GM19193 (cell line): ENCODE results near the gene LARGE1.

Experiments used
- POLR2A ChIP-seq: IDR thresholded peaks from 4 replicates; pipeline ENCODE4 v1.6.1; 2011; ENCODE audit not compliant: insufficient read depth, insufficient read length; ENCODE audit errors: extremely low read depth

LARGE1 gene

DNA sequence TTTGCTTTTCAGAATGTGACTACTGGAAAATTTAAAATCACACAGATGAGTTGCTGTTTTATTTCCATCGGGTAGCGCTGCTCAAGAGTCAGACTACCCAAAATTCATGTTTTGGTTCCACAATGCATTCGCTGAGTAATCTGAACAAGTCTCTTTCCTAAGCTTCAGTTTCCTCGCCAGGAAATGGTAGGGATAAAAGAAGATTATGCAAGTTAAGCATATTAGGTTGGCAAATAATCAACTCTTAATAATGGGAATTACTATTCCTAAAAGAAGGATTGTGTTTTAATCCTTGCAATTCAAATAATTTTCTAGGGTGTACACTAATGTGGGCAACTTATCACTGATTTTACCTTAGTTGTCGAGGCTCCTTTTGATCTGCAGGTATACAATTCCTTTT is 326.5 kb downstream of the LARGE1 start:
- TF ChIP-seq POLR2A: no peak

DNA sequence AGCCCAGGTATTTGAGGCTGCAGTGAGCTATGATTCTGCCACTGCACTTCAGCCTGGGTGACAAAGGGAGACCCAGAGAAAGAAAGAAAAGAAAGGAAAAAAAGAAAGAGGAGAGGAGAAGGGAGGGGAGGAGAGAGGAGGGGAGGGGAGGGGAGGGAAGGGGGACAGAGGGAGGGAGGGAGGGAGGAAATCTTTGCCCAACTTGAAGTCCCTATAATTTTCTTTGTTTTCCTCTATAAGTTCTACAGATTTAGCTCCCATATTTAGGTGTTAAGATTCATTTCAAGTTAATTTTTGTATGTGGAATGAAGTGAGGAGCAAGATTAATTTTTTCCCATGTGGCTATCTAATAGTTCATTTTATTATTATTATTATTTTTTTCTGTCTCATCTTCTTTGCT is 328.3 kb downstream of the LARGE1 start:
- no peak for TF ChIP-seq POLR2A

DNA sequence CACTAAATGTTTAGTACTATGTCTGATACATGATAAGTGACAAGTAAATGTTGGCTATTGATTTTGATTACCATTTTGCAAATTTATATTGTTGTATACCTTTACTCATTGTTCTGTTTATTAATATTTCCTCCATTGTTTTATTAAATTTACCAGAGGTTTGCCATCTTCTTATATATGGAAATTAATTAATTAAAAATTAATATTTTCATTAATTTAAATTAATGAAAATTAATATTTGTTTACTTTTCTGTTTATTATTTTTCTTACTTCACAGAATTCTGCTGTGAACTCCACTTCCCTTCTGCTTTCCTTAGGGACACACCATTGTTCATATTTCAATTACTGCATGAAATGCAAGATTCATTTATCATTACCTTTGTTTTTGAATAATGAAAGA is 331.0 kb downstream of the LARGE1 start:
- no peak for TF ChIP-seq POLR2A

DNA sequence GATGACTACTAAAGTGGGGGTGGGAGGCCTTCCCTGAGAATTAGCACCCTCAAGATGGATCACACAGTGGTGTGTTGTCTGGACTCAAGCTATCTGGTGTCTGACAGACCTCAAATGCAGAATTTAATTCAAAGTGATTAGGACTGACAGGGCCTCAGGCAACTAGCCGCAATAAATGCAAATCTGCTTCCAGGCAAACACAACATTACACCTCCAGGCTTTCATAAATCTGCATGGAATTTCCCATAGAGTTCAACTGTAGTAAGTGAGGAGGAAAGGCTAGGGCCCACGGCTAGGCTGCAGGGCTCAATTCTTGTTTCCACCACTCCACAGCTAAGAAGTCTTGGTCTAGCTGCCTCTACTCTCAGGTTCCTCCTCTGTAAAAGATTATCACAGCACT is 331.4 kb downstream of the LARGE1 start:
- no peak for TF ChIP-seq POLR2A

DNA sequence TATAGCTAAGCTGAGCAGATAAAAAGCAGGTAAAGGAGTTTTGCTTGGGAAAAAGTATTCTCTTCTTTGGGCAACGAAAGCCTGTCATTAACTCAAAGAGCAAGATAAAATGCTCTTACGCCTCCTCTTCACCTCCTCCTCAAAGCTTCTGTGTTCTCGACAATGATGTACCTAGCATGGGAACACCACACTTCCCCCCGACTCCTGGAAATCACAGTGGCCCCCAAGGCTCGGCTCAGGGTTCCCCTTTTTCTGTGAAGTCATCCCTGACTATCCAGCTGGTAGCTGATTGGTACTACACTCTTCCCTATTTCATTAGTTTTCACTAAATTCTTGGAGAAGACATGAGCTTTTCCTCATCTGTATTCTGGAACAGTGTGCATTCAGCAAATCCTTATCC is 336.1 kb downstream of the LARGE1 start:
- TF ChIP-seq POLR2A: no peak

DNA sequence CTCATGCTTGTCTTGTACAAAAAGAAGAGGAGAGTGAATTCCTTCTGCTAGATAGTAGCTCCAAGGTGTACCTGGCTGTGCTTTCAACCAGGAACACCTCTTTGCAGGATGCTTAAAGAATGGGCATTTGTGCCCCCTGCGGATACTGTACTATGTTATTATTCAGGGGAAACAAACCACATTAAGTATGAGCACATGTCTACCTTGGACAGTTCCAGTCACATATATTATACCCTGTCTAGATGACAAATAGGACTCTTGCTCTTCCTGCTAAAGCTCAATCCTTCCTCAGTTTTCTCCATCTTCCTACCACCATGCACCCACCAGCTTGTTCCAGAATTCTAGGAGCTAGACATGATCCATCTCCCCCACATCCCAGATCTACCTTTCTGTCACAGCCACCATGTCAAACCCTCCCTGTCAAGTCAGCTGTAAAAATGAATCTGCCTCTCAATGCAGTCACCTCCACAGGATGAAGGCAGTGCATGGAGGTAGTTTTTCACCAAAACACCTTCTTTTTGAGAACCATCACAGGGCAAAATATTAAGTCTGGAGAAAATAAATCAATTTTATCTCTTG is 337.4 kb downstream of the LARGE1 start:
- no peak for TF ChIP-seq POLR2A

DNA sequence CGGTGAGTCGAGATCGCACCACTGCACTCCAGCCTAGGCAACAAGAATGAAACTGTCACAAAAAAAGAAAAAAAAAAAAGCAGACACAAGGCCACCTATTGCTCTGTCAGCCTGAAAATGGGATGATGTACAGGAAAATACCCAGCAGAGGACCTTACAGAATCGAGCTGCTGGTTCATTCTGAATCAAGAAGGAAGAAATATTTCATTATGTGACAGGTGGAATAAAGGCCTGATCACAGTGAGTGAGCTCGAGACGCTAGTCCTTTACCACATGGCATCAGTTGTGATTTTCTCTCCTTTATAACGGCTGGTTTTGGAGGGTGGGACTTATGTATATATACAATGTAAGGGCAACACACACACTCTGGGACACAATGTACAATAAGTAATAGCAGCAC is 340.0 kb downstream of the LARGE1 start:
- TF ChIP-seq POLR2A: no peak

DNA sequence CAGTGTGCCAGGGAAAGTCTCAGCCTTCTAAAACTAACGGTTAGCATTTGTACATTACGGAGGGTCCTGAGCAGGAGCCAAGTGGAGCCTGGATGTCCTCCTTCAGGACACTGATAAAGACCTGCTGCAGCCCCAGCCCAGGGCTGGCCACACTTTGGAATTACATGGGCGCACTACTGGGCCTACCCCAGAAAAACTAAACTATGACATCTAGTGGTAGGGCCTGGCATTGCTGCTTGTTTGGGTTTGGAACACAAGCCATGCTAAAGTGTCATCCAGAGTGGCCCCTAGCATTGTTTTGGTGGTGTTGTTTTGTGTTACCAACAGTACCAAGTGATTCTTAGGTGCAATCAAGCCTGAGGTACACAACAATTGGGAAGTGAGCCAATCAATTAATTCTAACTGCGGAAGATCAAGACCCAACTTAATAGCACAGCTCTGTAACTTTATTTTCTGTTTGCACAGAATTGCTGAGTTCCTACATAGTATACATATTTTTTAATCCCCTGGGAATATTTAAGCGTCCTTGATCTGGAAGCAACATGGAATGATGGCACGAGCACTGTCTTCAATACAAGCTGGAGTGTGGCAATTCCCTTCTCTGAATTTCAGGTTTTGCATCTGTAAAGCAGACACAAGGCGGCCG is 340.7 kb downstream of the LARGE1 start:
- TF ChIP-seq POLR2A: no peak

DNA sequence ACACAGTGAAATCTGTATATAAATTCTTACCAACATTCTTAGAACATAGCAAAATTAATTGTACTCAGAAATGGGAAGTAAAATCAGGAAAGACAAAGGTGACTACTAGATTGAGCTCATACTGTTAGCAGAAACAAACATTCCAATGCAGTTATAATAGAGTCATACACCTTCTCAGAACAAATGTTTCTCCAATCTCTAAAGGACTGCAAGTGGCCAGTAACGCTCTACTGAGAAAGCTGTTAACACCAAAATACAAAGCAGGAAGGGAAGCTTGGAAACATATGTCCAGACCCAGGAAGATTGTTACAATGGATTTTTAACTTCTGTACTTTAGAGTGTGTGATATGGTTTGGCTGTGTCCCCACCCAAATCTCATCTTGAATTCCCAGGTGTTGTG is 341.5 kb downstream of the LARGE1 start:
- no peak for TF ChIP-seq POLR2A

DNA sequence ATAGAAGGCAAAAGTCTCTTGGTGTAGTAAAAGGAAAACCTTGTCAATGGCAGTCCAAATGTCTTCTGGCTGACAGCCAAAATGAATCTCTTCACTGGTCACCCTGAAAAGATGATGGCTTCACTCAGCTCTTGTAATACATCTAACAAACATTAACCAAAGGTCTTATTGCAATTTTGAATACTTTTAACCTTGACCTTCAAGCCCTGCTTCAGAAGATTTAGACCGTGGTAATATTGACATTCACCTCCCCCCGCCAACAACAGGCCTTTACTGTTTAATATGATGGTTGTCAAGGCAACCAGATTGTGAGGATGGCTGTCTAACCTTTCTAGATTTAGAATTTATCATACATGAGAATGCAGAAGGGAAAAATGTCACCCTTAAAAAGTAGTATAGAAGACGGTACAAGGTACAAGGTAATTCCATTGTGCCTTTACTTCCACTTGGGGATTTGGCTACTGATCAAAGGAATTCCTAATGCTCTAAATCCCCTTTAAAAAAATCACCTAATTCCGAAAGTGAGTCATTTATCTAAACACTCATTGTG is 342.3 kb downstream of the LARGE1 start:
- no peak for TF ChIP-seq POLR2A

DNA sequence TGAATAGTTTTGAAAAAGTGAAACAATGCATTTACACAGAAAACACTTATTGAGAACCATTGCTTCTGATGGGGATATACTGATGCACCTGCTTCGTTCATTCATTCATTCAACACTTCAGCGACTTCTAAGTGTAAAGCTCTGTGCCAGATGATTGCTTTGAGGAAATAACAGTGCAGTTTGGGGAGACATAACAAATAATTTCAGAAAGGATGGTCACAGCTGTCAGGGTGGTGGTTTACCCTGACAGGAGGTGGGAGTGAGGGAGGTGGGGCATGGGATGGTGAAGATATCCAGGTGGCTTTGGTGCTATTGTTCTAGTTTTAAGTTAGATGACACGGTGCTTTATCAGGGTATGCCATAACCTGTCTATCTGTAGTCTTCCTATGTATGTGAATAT is 344.1 kb downstream of the LARGE1 start:
- TF ChIP-seq POLR2A: no peak

DNA sequence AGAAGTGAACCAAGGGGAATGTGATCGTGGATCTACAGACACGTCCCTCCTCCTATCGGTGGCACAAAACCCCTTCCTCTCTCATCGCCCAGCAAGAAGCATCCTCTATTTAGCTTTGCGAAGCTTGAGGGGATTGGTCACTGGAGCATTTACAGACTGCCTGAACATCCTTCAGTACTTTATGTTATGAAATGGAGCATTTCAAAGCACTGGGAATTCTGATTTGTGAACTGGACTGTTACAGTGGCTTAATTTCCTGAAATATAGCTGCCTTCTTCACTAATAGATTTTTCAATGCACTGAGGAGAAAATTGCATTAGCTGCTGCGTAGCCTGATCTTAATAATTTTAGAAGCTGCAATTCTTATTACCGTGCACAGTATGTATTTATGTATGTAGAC is 344.5 kb downstream of the LARGE1 start:
- TF ChIP-seq POLR2A: no peak

DNA sequence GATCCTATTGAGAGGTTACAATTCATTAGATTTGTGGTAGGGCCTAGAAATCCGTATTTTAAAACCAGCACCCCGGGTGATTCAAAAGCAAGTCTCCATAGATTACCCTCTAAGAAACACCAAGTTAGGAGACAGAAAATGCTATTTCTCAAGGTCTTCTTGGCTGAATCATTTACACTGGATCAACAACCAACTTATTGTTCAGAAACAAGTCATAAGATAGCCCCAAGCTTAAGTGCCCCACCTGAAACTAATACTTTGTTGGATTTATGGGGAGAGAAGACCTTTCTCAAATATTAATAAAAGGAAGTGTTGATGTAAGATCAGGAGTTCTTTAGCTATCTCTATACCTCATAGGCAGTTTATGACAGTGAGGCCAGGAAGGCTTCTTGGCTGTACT is 345.2 kb downstream of the LARGE1 start:
- no peak for TF ChIP-seq POLR2A

DNA sequence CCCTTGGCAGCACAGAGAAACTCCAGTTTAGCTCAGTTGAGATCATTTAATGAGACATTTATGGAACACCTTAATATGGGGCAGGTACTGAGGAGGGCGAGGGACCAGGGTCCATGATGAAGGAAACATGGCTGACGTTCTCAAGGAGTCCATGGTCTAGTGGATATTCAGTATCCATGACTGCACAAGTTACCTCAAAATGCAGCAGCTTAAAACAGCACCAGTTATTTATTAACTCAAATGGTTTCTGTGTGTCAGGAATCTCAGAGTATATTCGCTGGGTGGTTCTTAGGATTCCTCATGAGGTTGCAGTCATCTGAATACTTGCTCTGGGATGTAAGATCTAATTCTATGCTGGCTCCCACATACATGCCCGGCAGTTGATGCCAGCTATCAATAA is 346.8 kb downstream of the LARGE1 start:
- no peak for TF ChIP-seq POLR2A

DNA sequence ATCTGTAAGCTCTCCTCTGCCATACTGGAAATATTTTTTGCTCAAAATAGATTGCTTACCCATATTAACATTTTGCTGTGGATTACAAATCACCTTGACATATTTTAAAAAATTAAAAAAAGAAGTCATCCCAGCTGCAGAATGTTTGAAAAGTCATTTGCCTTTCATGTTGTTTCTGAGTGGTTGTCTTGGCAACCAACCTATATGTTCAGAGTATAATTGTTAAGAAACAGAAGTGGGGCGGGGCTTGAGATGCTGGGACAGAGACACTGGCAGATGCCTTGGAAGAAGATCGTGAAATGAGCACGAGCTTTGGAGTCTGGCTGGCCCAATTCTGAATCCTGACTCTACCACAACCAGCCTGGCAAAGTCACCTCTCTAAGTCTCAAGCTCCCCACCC is 348.2 kb downstream of the LARGE1 start:
- no peak for TF ChIP-seq POLR2A

DNA sequence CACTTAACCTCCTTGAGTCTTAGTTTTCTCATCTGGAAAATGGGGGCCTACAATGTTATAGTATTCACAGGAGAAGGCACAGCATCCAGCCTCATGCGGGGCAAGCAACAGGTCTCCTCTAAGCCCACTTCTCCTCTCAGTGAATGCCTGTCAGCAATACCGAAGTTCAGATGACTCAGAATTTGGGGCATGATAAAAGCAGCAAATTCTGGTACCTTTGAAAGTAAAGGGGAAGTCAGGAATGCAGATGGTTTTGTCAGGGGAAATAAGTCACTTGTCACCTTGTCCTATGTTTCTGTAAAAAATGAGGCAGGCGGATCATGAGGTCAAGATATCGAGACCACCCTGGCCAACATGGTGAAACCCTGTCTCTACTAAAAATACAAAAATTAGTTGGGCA is 350.2 kb downstream of the LARGE1 start:
- no peak for TF ChIP-seq POLR2A
